ENCODE results near the gene ANAPC5.
A peak's percentile ranks its signal among the peaks of the same experiment; 100 is the strongest.
"Not testable (repeated sequence)": the region's sequence is repeated elsewhere in the genome, so short reads cannot be mapped to it uniquely, and the experiment has no call there.

Gene ANAPC5

GRCh38 chr12:121379945-121380344 lies 27.7 kb upstream of the ANAPC5 start:
- no peak overlapping the region for H2BK5ac ChIP-seq (ENCODE audit: low read length)

GRCh38 chr12:121378736-121379135 lies 26.5 kb upstream of the ANAPC5 start:
- Histone ChIP-seq H4K8ac (ENCODE audit: low read depth, low read length) (no peak overlapping the region), H3K27me3 (ENCODE audit: control insufficient read depth in 3 of 3, insufficient read depth in 3 of 3, low read depth in 1 of 3, low read length in 3 of 3) (no peaks in the 10 kb centered on the region), H3K9me3 (replicated peaks in 1 of 2; ENCODE audit: control insufficient read depth in 2 of 2, insufficient read depth in 1 of 2, low read depth in 1 of 2, low read length in 2 of 2) (no peaks in the 10 kb centered on the region), H3K18ac (ENCODE audit: low read length) (no peak overlapping the region), H4K91ac (ENCODE audit: low read depth, low read length, poor library complexity) (no peak overlapping the region), H3K4me1 (ENCODE audit: control insufficient read depth in 2 of 2, insufficient read depth in 1 of 2, low read depth in 1 of 2, low read length in 2 of 2) (no peaks in the 10 kb centered on the region), H3K23ac (ENCODE audit: low read depth, low read length, poor library complexity) (no peak overlapping the region), H3K79me1 (ENCODE audit: low read depth, low read length) (no peaks in the 10 kb centered on the region), H3K4me3 (ENCODE audit: low read length in 2 of 2) (no peak overlapping the region), H2BK5ac (ENCODE audit: low read length) (no peak overlapping the region), H3K9ac (ENCODE audit: low read depth, low read length, poor library complexity) (no peak overlapping the region), H2AFZ (ENCODE audit: low read length) (no peak overlapping the region), H3K4ac (ENCODE audit: low read length) (no peak overlapping the region), H3K14ac (ENCODE audit: low read length) (no peak overlapping the region), H3K4me2 (ENCODE audit: insufficient read depth, low read length, poor library complexity, severe bottlenecking) (no peak overlapping the region), H2BK12ac (ENCODE audit: low read length) (no peak overlapping the region), H3K36me3 (replicated peaks in 1 of 2; ENCODE audit: control insufficient read depth in 2 of 2, insufficient read depth in 2 of 2, low read length in 2 of 2) (no peaks in the 10 kb centered on the region), H2BK120ac (ENCODE audit: low read depth, low read length) (no peak overlapping the region), H2BK15ac (ENCODE audit: low read length) (no peak overlapping the region), H2AK5ac (ENCODE audit: low read depth, low read length) (no peak overlapping the region), H3K27ac (replicated peaks; ENCODE audit: low read length) (no peak overlapping the region)
- no CpG with 5 or more reads among the region's 5 CpGs for WGBS, 2 donors (ENCODE audit: extremely low coverage in 2 of 2, insufficient read length in 2 of 2, insufficient replicate concordance in 1 of 2)
- no peak for DNase-seq (ENCODE audit: low spot score)

More at GRCh38 chr12:121379945-121380344, 27.7 kb upstream of the ANAPC5 start:
- H2BK15ac ChIP-seq (ENCODE audit: low read length): no peak overlapping the region
- no peak overlapping the region for H4K8ac ChIP-seq (ENCODE audit: low read depth, low read length)
- no peak overlapping the region for H2BK120ac ChIP-seq (ENCODE audit: low read depth, low read length)
- WGBS, 2 donors (ENCODE audit: extremely low coverage in 2 of 2, insufficient read length in 2 of 2, insufficient replicate concordance in 1 of 2): no CpG with 5 or more reads among the region's 10 CpGs
- H3K4me1 ChIP-seq (ENCODE audit: control insufficient read depth in 2 of 2, insufficient read depth in 1 of 2, low read depth in 1 of 2, low read length in 2 of 2): no peaks in the 10 kb centered on the region
- no peak overlapping the region for H3K14ac ChIP-seq (ENCODE audit: low read length)
- H2AFZ ChIP-seq (ENCODE audit: low read length): no peak overlapping the region
- no peak overlapping the region for H4K91ac ChIP-seq (ENCODE audit: low read depth, low read length, poor library complexity)
- DNase-seq (ENCODE audit: low spot score): no peak
- H3K79me1 ChIP-seq (ENCODE audit: low read depth, low read length): no peaks in the 10 kb centered on the region
- H3K27ac ChIP-seq (replicated peaks; ENCODE audit: low read length): no peak overlapping the region
- no peak overlapping the region for H3K4ac ChIP-seq (ENCODE audit: low read length)
- no peak overlapping the region for H3K23ac ChIP-seq (ENCODE audit: low read depth, low read length, poor library complexity)
- H2AK5ac ChIP-seq (ENCODE audit: low read depth, low read length): no peak overlapping the region
- H3K18ac ChIP-seq (ENCODE audit: low read length): no peak overlapping the region
- no peak overlapping the region for H3K4me2 ChIP-seq (ENCODE audit: insufficient read depth, low read length, poor library complexity, severe bottlenecking)
- H2BK12ac ChIP-seq (ENCODE audit: low read length): no peak overlapping the region
- no peak overlapping the region for H3K4me3 ChIP-seq (ENCODE audit: low read length in 2 of 2)
- H3K9me3 ChIP-seq (replicated peaks in 1 of 2; ENCODE audit: control insufficient read depth in 2 of 2, insufficient read depth in 1 of 2, low read depth in 1 of 2, low read length in 2 of 2): no peaks in the 10 kb centered on the region
- H3K36me3 ChIP-seq (replicated peaks in 1 of 2; ENCODE audit: control insufficient read depth in 2 of 2, insufficient read depth in 2 of 2, low read length in 2 of 2): no peaks in the 10 kb centered on the region
- H3K27me3 ChIP-seq (ENCODE audit: control insufficient read depth in 3 of 3, insufficient read depth in 3 of 3, low read depth in 1 of 3, low read length in 3 of 3): no peaks in the 10 kb centered on the region
- H3K9ac ChIP-seq (ENCODE audit: low read depth, low read length, poor library complexity): no peak overlapping the region

- Histone ChIP-seq H2AK5ac (ENCODE audit: low read depth, low read length) (no peak overlapping the region), H2BK15ac (ENCODE audit: low read length) (no peak overlapping the region), H2BK120ac (ENCODE audit: low read depth, low read length) (no peak overlapping the region), H3K9ac (ENCODE audit: low read depth, low read length, poor library complexity) (no peak overlapping the region), H3K27me3 (ENCODE audit: control insufficient read depth in 3 of 3, insufficient read depth in 3 of 3, low read depth in 1 of 3, low read length in 3 of 3) (no peaks in the 10 kb centered on the region), H3K9me3 (replicated peaks in 1 of 2; ENCODE audit: control insufficient read depth in 2 of 2, insufficient read depth in 1 of 2, low read depth in 1 of 2, low read length in 2 of 2) (no peaks in the 10 kb centered on the region), H3K79me1 (ENCODE audit: low read depth, low read length) (no peaks in the 10 kb centered on the region), H2BK12ac (ENCODE audit: low read length) (no peak overlapping the region), H3K4me1 (ENCODE audit: control insufficient read depth in 2 of 2, insufficient read depth in 1 of 2, low read depth in 1 of 2, low read length in 2 of 2) (no peaks in the 10 kb centered on the region), H3K4me2 (ENCODE audit: insufficient read depth, low read length, poor library complexity, severe bottlenecking) (no peak overlapping the region), H3K18ac (ENCODE audit: low read length) (no peak overlapping the region), H3K4ac (ENCODE audit: low read length) (no peak overlapping the region), H2AFZ (ENCODE audit: low read length) (no peak overlapping the region), H3K27ac (replicated peaks; ENCODE audit: low read length) (no peak overlapping the region), H4K8ac (ENCODE audit: low read depth, low read length) (no peak overlapping the region), H3K14ac (ENCODE audit: low read length) (no peak overlapping the region), H2BK5ac (ENCODE audit: low read length) (no peak overlapping the region), H3K4me3 (ENCODE audit: low read length in 2 of 2) (no peak overlapping the region), H3K36me3 (replicated peaks in 1 of 2; ENCODE audit: control insufficient read depth in 2 of 2, insufficient read depth in 2 of 2, low read length in 2 of 2) (no peaks in the 10 kb centered on the region), H4K91ac (ENCODE audit: low read depth, low read length, poor library complexity) (no peak overlapping the region), H3K23ac (ENCODE audit: low read depth, low read length, poor library complexity) (no peak overlapping the region)
- no peak for DNase-seq (ENCODE audit: low spot score)
- WGBS, 2 donors (ENCODE audit: extremely low coverage in 2 of 2, insufficient read length in 2 of 2, insufficient replicate concordance in 1 of 2): no CpG with 5 or more reads among the region's 8 CpGs
These were observed 24.8 kb upstream of the ANAPC5 start for GRCh38 chr12:121376754-121377697.

GRCh38 chr12:121374945-121375584 lies 22.9 kb upstream of the ANAPC5 start:
- not testable (repeated sequence) for H3K27me3 ChIP-seq (ENCODE audit: control insufficient read depth in 3 of 3, insufficient read depth in 3 of 3, low read depth in 1 of 3, low read length in 3 of 3); H3K4me2 ChIP-seq (ENCODE audit: insufficient read depth, low read length, poor library complexity, severe bottlenecking); H3K27ac ChIP-seq (replicated peaks; ENCODE audit: low read length); H3K4me3 ChIP-seq (ENCODE audit: low read length in 2 of 2); H3K9me3 ChIP-seq (replicated peaks in 1 of 2; ENCODE audit: control insufficient read depth in 2 of 2, insufficient read depth in 1 of 2, low read depth in 1 of 2, low read length in 2 of 2); H2BK15ac ChIP-seq (ENCODE audit: low read length); H2BK12ac ChIP-seq (ENCODE audit: low read length); DNase-seq (ENCODE audit: low spot score); H4K91ac ChIP-seq (ENCODE audit: low read depth, low read length, poor library complexity); H3K14ac ChIP-seq (ENCODE audit: low read length); H3K4ac ChIP-seq (ENCODE audit: low read length); H2AFZ ChIP-seq (ENCODE audit: low read length); H3K18ac ChIP-seq (ENCODE audit: low read length); H4K8ac ChIP-seq (ENCODE audit: low read depth, low read length); H3K23ac ChIP-seq (ENCODE audit: low read depth, low read length, poor library complexity); H2BK5ac ChIP-seq (ENCODE audit: low read length); H3K4me1 ChIP-seq (ENCODE audit: control insufficient read depth in 2 of 2, insufficient read depth in 1 of 2, low read depth in 1 of 2, low read length in 2 of 2); H3K79me1 ChIP-seq (ENCODE audit: low read depth, low read length); H3K9ac ChIP-seq (ENCODE audit: low read depth, low read length, poor library complexity); H2BK120ac ChIP-seq (ENCODE audit: low read depth, low read length); H3K36me3 ChIP-seq (replicated peaks in 1 of 2; ENCODE audit: control insufficient read depth in 2 of 2, insufficient read depth in 2 of 2, low read length in 2 of 2)
- peak overlapping the region; percentile 26 for H2AK5ac ChIP-seq (ENCODE audit: low read depth, low read length)
- no CpG with 5 or more reads among the region's 14 CpGs for WGBS, 2 donors (ENCODE audit: extremely low coverage in 2 of 2, insufficient read length in 2 of 2, insufficient replicate concordance in 1 of 2)
